Measurements from ENCODE around the gene FPR2. TPM values are rescaled to one million over a fixed set of nuclear protein-coding genes. Genes with fewer than 3 reads are reported as not detected.

The FPR2 gene
- total and polyA plus RNA-seq, 9 of the 15 experiments (the other 6 are each of a cell fraction or from before 2014, with no cell fraction given), result 0.03 to 0.15 (median 0.07) TPM; not detected in 6

- TF ChIP-seq ZNF354B (CRISPR knock-in tag; IDR thresholded peaks at IDR 0.05), result no peak
- TF ChIP-seq RFX7 (CRISPR knock-in tag; IDR thresholded peaks at IDR 0.05), result no peak
- TF ChIP-seq THRA (IDR thresholded peaks at IDR 0.05), result no peak
- TF ChIP-seq DMBX1 (CRISPR knock-in tag; IDR thresholded peaks at IDR 0.05; ENCODE audit: borderline replicate concordance), result no peak
- TF ChIP-seq, protein P1, sequence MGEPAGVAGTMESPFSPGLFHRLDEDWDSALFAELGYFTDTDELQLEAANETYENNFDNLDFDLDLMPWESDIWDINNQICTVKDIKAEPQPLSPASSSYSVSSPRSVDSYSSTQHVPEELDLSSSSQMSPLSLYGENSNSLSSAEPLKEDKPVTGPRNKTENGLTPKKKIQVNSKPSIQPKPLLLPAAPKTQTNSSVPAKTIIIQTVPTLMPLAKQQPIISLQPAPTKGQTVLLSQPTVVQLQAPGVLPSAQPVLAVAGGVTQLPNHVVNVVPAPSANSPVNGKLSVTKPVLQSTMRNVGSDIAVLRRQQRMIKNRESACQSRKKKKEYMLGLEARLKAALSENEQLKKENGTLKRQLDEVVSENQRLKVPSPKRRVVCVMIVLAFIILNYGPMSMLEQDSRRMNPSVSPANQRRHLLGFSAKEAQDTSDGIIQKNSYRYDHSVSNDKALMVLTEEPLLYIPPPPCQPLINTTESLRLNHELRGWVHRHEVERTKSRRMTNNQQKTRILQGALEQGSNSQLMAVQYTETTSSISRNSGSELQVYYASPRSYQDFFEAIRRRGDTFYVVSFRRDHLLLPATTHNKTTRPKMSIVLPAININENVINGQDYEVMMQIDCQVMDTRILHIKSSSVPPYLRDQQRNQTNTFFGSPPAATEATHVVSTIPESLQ (CRISPR knock-in tag; IDR thresholded peaks at IDR 0.05), result no peak
- TF ChIP-seq, protein P2, sequence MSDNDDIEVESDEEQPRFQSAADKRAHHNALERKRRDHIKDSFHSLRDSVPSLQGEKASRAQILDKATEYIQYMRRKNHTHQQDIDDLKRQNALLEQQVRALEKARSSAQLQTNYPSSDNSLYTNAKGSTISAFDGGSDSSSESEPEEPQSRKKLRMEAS (CRISPR knock-in tag; IDR thresholded peaks at IDR 0.05), result no peak
- peak; percentile 75 for TF ChIP-seq VEZF1 (CRISPR knock-in tag; IDR thresholded peaks at IDR 0.05)
- no peak for TF ChIP-seq KLF13 (tag; IDR thresholded peaks at IDR 0.05; ENCODE audit: borderline replicate concordance, low read depth)
- no peak for TF ChIP-seq CTCF (IDR thresholded peaks at IDR 0.05 in 2 of 3, conservative IDR thresholded peaks at IDR 0.05 in 1 of 3; ENCODE audit: insufficient read depth in 2 of 3, low read depth in 1 of 3, low read length in 3 of 3)
- TF ChIP-seq HLTF (IDR thresholded peaks at IDR 0.05), result no peak
- no peak for TF ChIP-seq ZFP36 (IDR thresholded peaks at IDR 0.05; ENCODE audit: low read depth, low read length, partially characterized antibody)
- peak; percentile 41 for TF ChIP-seq CBFA2T2 (conservative IDR thresholded peaks at IDR 0.05)
- TF ChIP-seq ESRRA (IDR thresholded peaks at IDR 0.05; ENCODE audit: borderline replicate concordance, low read depth), result peak; percentile 44; the same call in 1 of the 2 replicates
- TF ChIP-seq KLF1 (tag; IDR thresholded peaks at IDR 0.05), result peak; percentile 37; the same call in 1 of the 2 replicates
- peak; percentile 81 for TF ChIP-seq MYBL2 (IDR thresholded peaks at IDR 0.05; ENCODE audit: low read depth)
- TF ChIP-seq MYBL2 (CRISPR knock-in tag; IDR thresholded peaks at IDR 0.05; ENCODE audit: borderline replicate concordance), result no peak
- 0 out of 2 replicates have a peak, but pooled peaks have one; percentile 25 for TF ChIP-seq GTF2E2 (tag; IDR thresholded peaks at IDR 0.05)
- TF ChIP-seq HMGXB4 (CRISPR knock-in tag; IDR thresholded peaks at IDR 0.05), result no peak
Observed at GRCh38 chr19:51784922-51785690, 24.1 kb downstream of the FPR2 start (continued).

All from K562 (cell line).